ENCODE results near the gene CEPT1.

DNA sequence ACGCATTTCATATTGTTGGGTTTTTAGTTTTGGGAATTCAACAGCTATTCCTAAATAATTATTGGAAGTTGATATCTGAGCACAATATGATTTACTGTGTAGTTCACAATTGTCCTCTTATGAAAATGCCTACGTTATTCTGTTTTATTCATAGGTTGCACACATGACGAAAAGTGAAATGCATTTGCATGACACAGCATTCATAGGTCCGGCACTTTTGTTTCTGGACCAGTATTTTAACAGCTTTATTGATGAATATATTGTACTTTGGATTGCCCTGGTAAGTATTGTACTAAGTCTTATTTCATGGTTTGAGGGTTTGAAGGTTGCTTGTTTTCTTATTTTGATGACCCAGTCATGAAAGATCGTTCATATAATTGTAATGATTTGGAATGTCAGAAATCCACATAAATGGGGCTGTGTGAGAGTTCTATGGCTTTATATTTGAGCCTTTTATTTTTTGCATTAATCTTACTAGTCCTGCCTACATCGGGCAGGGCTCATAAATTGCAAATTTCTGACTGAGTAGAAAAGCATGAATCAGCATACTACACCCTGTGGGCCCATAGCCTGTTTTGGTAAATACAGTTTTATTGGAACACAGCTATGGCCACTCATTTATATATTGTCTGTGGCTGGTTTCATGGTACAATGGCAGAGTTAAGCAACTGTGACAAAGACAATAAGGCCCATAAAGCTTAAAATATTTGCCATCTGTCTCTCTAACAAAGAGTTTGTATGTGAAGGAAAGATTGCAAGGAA is 43.5 kb downstream of the CEPT1 start:
- TF ChIP-seq TAF1 (IDR thresholded peaks at IDR 0.05; ENCODE audit: low read depth, low read length) (no peak), POLR2AphosphoS5 (IDR thresholded peaks at IDR 0.05; ENCODE audit: low read depth, low read length) (no peak)

Data from GM12891 (cell line).